Activated CD4-positive, alpha-beta T cell treated with anti-CD3 and anti-CD28 coated beads for 1 hour (primary cell): ENCODE measurements around the gene DLEC1.

Experiments
- DNase-seq: peaks from one replicate; pipeline ENCODE4 v3.0.0-alpha.2; 2020

DLEC1 gene

DNA sequence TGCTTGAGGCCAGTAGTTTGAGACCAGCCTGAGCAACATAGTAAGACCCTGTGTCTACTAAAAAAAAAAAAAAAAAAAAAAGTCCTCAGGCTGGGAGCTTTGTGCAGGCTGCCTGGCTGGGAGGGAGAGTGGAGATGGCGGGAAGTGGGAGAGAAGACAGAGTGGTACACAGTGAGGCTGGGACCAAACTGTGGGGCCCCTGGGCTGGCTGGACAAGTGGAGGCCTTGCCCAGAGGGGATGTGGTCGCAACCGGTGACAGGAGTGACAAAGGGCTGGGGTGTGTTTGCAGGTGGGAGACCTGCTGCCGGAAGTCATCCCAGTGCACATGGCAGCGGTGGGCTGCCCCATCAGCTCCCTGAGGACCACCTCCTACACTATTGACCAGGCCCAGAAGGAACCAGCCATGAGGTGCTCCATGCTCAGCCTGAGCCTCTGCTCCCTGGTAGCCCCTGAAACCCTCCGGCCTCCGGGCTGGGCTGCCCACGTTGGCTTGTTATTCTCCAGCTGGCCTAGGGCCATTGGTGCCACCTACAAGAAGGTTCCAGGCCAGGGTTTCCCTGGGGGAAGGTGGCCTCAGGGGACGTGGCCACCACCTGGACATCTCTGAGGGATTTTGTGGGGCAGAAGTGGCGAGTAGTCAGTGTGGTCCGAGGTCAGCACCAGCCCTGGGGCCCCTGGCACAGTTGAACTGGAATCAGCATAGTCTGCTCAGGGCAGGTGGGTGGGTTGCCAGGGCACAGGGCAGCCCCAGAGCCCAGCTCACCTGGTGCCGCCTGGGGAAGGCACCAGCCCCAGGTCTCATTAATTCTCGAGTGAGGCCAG lies 75.3 kb downstream of the DLEC1 start:
- no peak for DNase-seq

DNA sequence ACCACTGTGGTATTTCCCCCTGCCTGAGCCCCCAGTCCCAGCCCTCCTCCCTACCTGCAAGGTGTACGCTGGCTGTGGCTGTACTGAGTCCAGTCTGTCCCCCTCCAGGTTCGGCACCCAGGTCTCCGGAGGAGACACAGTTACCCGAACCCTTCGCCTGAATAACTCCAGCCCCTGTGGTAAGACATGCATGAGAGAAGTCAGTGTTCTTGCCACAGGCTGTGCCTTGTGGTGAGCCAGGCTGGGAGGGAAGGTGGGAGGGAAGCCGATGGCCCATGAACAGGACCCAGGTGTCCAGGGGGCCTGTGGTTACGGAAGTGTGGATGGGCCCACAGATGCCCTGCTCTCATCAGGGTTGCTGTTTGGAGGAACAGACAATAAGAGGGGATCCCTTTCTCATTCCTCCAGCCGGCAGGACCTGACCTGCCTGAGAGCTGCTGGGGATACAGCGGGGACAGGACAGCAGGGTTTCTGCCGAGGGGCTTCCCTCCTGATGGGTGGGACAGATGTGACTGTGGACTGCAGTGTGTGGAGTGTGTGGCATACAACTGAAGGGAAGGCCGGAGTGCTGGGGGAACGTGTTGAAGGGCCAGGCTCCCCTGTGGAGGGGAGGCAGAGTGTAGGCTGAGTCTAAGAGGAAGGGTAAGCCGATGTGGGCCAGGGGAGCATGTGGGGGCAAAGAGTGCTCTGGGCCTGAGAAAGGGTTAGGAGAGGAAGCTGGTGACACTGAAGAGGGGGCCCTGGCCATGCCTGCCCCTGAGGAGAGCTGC lies 76.1 kb downstream of the DLEC1 start:
- DNase-seq, result no peak

DNA sequence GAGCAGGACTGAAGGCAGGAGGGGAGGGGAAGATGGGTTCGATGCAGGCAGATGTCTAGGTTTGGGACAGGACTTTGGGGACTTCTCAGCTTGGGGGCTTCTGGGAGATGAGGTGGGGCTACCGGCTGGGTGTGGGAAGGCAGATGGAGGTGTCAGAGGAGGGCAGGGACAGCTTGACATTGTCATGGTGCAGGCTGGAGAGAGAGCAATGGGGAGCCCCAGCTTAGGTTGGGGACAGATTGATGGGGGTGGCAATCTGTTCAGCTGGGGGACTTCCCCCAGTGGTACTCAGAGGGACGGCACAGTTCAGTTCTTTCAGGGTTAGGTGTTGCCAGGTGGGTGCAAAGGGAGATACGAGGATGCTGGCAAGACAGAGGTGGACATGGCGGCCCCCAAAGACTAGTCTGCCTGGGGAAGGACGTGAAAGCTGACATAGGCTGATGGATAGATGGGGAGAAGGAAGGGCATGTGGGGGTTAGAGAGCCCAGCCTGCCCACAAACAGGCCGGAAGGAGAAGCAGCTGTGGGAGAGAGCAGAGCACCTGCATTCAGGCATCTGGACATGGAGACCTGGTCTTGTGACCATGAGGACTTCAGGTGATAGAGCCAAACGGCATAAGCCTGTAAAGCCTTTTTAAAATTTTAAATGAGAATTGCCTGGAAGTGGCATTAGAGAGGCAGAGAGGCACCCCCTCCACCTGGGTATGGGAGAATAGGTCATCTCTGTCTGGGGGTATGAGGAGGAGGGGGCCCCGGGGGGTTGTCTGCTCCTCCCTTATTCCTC lies 76.8 kb downstream of the DLEC1 start:
- no peak for DNase-seq

DNA sequence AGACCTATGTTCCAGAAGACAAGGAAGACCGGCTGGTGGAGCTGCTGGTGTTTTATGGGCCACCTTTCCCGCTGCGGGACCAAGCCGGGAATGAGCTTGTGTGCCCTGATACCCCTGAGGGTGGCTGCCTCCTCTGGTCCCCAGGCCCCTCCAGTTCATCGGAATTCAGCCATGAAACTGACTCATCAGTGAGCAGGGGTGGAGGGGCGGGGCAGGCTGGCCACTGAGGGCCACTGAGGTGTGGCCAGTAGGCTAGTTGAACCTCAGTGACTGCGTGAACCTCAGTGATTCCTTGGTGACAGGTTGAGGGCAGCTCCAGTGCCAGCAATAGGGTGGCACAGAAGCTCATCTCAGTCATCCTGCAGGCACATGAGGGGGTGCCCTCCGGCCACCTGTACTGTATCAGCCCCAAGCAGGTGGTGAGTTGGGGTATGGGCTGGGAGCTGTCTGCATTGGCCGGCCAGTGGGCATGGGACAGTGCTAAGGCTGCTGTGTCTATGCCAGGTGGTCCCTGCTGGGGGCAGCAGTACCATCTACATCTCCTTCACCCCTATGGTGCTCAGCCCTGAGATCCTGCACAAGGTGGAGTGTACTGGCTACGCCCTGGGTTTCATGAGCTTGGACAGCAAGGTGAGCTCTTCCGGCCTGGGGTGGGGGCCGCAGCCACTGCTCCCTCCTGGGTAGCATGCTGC lies 77.6 kb downstream of the DLEC1 start:
- no peak for DNase-seq

DNA sequence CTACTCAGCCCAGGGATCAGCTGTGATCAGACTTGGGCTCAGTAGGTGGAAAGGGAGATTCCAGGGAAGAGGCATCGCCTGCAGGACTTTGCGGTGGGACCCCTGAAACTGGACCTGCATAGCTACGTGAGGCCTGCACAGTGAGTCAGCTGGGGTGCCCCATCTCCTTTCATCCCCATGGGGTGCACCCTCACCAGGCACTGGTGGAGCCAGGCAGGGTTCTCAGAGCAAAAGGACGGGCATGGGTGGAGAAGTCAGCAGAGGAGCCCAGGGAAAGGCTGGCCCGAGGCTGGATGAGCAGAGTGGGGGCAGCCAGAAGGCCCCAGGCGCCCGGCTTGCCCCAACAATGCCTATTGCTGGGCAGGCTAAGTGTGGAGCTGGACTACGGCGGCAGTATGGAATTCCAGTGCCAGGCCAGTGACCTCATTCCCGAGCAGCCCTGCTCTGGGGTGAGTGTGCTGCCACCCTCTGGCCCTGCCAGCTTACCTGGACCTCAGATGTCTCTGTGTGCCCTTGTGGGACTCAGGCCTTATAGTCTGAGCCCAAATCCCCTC lies 78.2 kb downstream of the DLEC1 start:
- no peak for DNase-seq

DNA sequence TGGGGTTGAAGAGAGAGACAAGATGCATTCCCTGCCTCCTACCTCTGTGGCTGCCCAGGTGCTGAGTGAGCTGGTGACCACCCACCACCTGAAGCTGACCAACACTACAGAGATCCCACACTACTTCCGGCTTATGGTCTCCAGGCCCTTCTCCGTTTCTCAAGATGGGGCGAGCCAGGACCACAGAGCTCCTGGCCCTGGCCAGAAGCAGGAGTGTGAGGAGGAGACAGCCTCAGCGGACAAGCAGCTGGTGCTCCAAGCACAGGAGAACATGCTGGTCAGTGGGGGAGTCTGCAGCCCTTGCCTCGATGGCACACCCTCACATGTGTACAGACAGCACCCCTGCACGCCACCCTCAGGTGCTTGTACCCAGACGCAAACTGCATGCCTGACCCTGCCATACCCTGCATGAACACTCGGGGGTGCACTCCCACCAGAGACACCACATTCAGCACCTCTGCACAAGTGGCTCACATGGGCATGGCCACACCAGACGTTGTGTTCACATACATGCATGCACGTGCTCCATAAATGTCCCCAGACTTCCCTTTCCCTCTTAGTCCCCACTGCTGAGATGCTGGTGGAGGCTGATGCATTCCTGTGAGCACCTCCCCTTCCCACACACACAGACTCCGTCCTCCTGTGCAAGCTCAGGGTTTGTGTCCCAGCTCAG lies 78.9 kb downstream of the DLEC1 start:
- peak; percentile 59 for DNase-seq

DNA sequence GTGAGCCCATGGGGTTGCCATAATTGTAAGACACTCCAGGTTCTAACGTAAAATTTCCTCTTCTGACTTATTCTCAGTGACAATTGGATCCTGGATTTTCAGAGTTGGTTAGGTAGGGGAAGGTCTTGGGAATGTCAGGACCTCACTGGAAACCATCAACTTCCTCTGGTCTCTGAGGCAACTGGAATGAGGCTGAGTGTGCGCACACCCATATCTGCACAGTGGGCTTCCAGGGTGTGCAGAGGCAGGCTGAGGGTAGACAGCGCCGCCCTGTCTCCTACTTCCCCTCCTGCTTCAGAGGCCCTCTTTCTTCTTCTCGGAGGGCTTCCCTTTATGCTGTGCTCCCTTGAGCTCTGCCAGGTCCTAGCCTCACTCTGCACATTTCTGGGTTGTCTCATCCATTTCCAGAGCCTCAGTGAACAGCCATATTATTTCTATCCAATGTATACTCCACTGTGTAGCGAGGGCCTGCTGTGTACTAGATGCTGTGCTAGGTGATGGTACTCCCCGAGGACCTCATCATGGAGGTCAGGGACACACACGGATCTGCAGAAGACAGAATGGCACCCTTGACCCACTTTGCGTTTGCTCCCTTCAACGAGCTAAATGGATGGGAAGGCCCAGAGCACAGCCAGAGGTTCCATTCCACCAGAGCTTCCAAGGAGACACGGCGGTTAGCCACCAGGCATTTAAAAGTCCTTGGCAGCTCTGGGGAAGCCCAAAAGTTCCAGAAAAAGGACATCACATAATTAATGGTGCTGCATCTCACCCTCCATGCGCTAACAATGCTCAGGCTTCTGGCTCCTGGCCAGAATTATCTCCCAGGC lies 79.6 kb downstream of the DLEC1 start:
- DNase-seq, result no peak

DNA sequence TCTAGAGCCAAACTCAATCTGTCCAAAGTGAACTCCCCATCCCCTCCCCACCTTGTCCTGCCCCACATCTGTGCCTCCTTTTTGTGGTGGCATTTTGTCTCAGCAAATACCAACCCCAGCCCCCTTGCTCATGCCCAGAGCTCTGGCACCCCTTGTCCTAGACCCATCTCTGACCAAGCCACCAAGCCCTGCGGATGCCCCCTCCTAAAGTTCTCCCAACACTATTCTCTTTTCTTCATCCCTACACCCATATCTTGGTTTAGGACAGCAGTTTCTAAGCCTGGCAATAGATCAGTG lies 80.2 kb downstream of the DLEC1 start:
- DNase-seq, result no peak

DNA sequence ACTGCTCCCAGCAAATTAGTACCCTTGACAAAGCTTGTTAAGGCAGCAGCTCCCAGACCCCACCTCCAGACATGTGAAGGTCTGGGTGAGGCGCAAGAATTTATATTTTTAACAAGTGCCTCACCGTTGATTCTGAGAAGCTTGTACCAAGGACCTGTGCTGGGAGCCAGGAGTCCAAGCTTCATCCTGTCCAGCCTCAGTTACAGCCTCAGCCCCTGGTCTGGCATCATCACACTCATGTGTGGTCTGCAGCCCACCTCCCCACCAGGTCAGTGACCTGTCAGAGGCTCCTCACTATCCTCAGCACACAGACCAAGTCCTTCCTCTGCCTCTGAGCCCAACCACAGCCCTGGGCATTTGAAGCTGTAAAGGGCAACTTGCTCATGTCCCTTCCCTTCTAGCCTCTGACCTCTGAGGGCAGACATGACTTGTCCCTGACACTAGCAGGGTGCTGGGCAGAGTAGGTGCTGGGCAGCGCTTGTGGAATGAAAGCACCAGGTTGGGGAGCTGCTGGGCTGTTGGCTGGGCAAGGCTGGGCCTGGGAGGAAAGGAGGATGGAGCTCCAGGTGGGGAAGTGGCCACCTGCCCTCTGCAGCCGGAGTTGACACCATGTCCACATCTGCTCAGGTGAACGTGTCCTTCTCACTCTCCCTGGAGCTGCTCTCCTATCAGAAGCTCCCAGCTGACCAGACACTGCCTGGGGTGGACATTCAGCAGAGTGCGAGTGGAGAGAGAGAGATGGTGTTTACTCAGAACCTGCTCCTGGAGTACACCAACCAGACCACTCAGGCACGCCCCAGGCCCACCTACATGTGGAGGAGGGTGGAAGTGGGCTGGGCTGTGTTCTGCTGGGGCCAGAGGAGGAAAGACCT lies 81.0 kb downstream of the DLEC1 start:
- no peak for DNase-seq

DNA sequence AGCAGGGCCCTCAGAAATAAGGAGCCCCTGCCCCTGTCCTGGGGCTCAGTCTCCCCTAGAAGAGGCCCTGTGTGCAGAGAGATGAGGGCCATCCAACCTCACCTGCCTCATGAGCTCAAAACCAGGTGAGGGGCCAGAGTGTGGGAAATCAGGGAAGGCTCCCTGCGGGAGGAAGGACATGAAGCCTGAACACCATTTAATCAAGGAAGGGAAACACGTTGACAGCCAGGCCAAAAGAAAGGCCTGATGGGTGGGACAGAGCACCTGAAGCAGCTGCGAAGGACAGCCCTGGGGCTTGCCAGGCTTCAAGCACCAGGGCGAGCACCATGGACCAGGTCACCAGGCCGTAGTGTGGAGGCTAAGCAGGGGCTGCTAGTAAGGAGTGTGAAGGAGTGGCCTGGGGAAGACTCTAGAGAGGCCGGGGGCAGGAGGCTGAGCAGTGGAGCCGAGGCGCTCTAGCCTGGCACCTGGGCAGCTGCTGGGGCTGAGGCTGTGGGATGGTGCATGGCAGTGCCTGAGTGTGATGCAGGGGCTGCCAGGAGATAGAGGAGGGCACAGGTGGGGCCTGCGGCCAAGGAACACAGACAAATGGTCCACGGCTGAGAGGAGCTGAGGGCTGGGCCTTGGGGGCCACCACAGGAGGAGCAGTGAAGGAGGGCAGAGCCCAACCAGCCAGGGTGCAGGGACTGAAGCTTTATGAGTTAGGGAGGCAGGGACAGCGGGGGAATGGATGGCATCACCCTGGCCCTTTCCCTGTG lies 81.9 kb downstream of the DLEC1 start:
- DNase-seq, result no peak

DNA sequence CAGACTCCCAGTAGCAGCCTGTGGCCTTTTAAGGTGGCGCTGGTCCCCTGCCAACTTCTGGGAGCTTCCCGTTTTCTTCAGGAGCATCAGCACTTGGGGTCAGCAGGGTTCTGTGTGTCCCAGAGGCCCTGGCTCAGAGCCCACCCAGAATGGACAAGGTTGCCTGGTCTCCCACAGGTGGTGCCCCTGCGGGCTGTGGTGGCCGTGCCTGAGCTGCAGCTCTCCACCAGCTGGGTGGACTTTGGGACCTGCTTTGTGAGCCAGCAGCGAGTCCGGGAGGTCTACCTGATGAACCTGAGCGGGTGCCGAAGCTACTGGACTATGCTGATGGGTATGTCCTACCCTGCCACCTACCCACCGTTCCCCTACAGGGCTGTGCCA lies 82.4 kb downstream of the DLEC1 start:
- no peak for DNase-seq

DNA sequence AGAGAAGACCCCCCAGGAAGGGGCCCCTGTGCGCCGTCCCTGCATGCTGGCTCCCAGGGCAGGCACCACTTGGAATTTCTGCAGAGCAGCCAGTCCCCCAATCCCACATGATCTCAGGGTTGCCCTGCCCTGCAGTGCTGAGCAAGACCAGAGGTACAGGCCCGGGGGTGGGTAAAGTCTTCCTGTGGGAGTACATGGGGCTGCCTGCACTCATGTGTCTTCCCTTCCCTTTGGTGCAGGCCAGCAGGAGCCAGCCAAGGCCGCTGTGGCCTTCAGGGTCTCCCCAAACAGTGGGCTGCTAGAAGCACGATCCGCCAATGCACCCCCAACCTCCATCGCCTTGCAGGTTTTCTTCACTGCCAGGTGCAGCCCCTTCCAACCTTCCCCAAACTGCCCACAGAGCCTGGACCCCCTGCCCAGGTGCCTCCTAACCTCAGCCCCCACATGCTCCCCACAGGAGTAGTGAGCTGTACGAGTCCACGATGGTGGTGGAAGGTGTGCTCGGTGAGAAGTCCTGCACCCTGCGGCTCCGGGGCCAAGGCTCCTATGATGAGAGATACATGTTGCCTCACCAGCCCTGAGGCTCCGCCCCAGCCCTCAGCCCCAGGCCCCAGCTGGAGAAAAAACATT lies 82.9 kb downstream of the DLEC1 start:
- DNase-seq, result peak; percentile 5

DNA sequence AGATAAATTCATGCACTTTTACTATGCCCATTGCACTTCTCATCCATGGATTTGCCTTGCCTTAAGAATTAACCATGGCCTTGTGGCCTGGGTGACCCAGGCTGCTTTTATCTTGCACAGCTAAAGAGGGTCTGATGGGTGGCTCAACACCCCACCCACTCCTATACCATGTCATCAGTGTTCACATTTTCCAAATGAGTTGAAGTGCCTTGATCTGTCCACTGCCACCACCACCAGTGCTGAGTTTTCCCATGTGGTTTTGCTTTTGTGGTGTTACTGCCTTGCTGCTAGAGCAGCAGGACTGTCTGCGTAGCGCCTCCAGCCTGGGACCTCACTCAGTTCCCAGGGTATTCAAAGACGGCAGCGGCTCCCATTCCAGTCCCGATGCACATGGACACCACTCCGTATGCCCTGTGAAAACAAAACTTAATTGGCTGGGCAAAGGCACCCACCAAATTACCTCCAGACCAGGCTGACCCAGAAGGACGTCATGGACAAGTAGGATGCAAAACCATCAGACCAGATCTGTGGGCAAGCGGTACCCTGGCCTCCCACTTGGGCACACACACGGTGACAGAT lies 83.8 kb downstream of the DLEC1 start:
- peak; percentile 2 for DNase-seq

DNA sequence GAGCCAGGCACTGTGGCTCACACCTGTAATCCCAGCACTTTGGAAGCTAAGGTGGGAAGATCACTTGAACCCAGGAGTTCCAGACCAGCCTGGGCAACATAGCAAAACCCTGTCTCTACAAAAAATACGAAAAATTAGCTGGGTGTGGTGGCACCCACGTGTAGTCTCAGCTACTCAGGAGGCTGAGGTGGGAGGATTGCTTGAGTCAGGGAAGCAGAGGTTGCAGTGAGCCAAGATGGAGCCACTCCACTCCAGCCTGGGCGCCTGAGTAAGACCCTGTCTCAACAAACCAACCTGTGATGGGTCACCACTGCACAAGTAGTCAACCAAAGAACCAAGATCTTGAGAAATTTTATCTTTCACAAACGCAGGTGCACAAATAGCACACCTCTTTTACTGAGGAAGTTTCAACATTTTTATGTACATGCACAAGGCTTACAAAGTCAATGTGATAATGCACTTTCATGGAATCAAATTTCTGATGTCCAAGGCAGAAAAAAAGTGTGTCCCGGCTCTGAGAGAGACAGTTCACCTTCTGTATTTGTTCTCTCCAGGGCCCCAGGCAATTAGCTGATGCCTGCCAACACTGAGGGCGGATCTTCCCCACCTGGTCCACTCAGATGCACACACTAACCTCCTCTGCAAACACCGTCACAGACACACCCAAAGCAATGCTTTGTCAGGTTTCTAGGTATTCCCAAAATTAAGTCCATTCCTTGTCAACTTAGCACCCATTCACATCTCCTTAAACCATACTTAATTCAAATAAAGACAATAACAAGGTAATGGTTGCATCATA lies 85.5 kb downstream of the DLEC1 start:
- peak; percentile 5 for DNase-seq

DNA sequence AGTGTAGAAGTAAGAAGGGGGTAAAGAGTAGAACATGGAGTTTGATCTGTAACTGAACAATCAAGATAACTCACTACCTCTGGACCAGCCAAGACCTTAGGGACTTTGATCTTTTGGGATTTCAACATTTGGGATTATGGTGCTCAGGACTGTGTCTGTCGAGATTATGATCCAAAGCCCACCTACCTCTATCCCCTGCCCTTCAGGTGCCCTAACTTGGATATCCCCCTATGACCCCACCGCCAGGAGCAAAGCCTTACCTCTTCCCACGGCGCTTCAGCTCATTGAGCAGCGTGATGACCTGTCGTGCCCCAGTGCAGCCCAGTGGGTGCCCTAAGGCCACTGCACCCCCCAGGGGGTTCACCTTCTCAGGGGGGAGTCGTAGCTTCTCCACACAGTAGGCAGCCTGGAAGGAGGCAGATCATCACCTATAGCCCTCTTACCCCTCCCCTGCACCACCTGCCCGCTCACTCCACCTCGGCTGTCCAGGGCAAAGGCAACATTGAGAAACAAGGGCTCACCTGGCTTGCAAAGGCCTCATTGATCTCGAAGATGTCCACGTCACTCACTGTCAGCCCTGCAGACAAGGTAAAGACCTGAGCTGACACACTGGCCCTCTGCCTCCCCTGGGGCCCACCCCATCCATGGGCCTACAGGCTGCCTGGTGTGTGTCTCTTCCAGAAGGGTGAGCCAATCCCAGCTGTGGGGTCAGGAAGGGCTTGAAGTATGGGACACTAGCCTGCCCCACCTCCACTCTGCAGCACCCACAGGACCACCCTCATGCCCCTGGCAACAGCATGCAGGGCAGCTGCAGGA lies 86.5 kb downstream of the DLEC1 start:
- no peak for DNase-seq

DNA sequence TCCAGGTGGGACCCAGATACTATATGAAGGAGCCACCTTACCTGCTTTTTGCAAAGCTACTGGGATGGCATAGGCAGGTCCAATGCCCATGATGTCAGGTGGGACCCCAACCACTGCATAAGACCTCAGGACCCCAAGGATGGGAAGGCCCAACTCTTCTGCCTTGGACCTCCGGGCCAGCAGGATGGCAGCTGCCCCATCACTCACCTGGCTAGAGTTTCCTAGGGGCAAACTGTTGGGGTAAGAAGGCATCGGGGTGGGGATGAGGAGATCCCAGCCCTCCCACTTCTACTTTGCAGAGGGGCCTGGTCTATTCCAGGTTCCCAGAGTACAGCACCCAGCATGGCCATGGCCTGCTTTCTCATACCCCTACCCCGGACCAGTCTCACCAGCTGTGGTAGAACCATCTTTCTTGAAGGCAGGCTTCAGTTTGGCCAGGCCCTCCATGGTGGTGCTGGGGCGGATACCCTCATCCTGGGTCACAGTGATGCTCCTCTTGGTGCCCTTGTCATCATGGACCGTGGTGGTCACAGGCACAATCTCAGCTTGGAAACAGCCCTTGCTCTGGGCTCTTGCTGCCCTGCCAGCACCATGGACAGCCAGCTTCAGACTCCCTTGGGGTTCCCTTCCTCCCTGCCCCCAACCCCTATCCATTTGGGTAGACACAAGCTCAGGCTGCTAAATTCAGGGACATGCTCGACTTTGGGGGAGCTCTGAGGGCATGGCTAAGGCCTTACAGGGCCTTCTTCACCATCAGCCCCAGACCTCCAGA lies 87.3 kb downstream of the DLEC1 start:
- no peak for DNase-seq
